GM21529 (cell line): ENCODE data around the gene ADORA2A.
"Not testable (repeated sequence)": the region's sequence is repeated elsewhere in the genome, so short reads cannot be mapped to it uniquely, and the experiment has no call there.

Experiments used
- ATAC-seq: cut with Tn5 transposase; IDR thresholded peaks from one replicate; pipeline ENCODE4 v1.9.1; 2021; ENCODE audit not compliant: unreplicated experiment

The ADORA2A gene

GRCh38 chr22:24482575-24482974 is 55.2 kb downstream of the ADORA2A start:
- no peak for ATAC-seq

DNA sequence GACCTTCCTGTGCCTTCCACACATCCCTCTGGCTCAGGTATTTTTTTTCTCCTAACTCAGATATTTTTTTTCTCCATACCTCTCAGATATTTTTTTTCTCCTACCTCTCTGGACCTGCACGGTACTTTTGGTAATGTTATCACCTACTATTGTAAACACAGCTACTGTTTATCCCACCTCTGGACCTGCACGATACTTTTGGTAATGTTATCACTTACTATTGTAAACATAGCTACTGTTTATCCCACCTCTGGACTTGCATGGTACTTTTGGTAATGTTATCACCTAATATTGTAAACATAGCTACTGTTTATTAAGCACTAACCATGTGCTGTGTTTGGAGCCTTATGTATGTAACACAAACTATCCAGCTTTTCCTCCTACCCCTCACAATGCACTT is 55.6 kb downstream of the ADORA2A start:
- no peak for ATAC-seq

GRCh38 chr22:24483976-24484545 is 56.7 kb downstream of the ADORA2A start:
- no peak for ATAC-seq

- ATAC-seq, result no peak
These were observed 57.8 kb downstream of the ADORA2A start for GRCh38 chr22:24485170-24485569.

DNA sequence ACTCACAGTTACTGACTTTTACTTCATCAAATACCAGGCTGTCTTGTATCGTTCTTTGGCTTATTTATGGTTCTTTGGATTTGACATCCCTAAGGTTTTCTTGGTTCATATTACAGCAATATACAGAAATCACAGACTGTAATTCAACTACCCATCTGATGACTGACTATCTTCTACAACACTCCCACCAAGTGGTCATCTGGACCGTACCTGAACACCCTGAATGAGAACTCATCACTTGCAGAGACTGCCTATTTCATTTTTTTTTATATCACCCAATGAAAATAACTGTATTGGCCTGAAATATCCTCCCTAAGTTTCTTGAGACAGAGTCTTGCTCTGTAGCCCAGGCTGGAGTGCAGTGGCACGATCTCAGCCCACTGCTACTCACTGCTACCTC is 58.2 kb downstream of the ADORA2A start:
- no peak for ATAC-seq

DNA sequence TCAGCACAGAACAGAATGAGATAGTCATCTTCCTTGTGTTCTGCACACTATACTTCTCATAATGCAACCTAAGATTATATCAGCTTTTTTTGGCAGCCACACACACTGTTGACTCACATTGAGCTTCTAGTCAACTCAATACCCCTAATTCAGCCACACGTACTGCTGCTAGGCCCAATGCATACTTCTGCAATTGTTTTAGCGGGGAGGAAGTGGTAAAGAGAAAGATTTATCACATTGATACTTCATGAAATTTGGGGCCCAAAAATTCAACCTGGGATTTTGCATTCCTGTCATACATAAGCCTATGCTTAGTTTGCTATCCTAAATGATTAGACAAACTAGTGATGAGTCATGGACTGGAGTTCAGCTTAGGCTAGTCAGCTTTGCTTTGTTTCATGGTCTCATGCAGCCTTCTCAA is 59.1 kb downstream of the ADORA2A start:
- ATAC-seq, result no peak

GRCh38 chr22:24489011-24489410 is 61.6 kb downstream of the ADORA2A start:
- no peak for ATAC-seq

DNA sequence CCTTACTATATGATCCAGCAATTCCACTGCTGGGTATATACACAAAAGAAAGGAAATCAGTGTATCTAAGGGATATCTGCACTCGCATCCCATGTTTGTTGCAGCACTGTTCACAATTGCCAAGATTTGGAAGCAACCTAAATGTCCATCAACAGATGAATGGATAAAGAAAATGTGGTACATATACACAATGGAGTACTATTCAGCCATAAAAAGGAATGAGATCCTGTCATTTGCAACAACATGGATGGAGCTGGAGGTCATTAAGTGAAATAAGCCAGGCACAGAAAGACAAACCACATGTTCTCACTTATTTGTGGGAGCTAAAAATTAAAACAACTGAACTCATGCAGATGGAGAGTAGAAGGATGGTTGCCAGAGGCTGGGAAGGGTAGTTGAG is 62.0 kb downstream of the ADORA2A start:
- ATAC-seq, result not testable (repeated sequence)
